CD14-positive monocyte (primary cell): Measurements from ENCODE around the gene PANK1. TPM values are rescaled to one million over a fixed set of nuclear protein-coding genes. Genes with fewer than 3 reads are reported as not detected.

Experiments
- DNase-seq, 3 donors: peaks; one replicate each; pipeline ENCODE4 v3.0.0-alpha.2; 2011 to 2022
- H2AFZ ChIP-seq: 2 replicates; pipeline ENCODE4 v1.6.0; 2012; ENCODE audit warnings: mild to moderate bottlenecking, low read depth, low read length, inconsistent platforms; ENCODE audit not compliant: insufficient read depth, poor library complexity, severe bottlenecking
- H3K27ac ChIP-seq, 2 donors: 1 replicate in 1 of 2; 2 replicates in 1 of 2; pipeline ENCODE4 v1.5.1; 2012 to 2013; ENCODE audit warnings: low read length in 2 of 2, control low read depth in 1 of 2, inconsistent platforms in 1 of 2, low read depth in 1 of 2, mild to moderate bottlenecking in 1 of 2
- H3K27me3 ChIP-seq, 2 donors: one replicate each; pipeline versions ENCODE4 v1.6.0 to v1.6.1; 2011 to 2013; ENCODE audit warnings: low read length in 2 of 2; ENCODE audit not compliant: control insufficient read depth in 2 of 2, insufficient read depth in 2 of 2
- H3K36me3 ChIP-seq, 2 donors: replicated peaks in 1 of 2; 1 replicate in 1 of 2; 2 replicates in 1 of 2; pipeline versions ENCODE4 v1.5.1 to v1.6.1; 2012 to 2013; ENCODE audit warnings: low read length in 2 of 2, control low read depth in 1 of 2, inconsistent platforms in 1 of 2, mild to moderate bottlenecking in 1 of 2; ENCODE audit not compliant: insufficient read depth in 2 of 2, control insufficient read depth in 1 of 2
- H3K4me1 ChIP-seq, 2 donors: 1 replicate in 1 of 2; 2 replicates in 1 of 2; pipeline versions ENCODE4 v1.5.1 to v1.6.1; 2012 to 2013; ENCODE audit warnings: low read length in 2 of 2, control low read depth in 1 of 2, inconsistent platforms in 1 of 2, mild to moderate bottlenecking in 1 of 2, moderate library complexity in 1 of 2; ENCODE audit not compliant: insufficient read depth in 2 of 2, control insufficient read depth in 1 of 2
- H3K4me2 ChIP-seq: replicated peaks from 2 replicates; pipeline ENCODE3; 2012; ENCODE audit warnings: low read length, moderate library complexity, mild to moderate bottlenecking; ENCODE audit not compliant: poor library complexity, severe bottlenecking; ENCODE audit errors: extremely low read depth
- H3K4me3 ChIP-seq, 3 experiments: fragments of 200-600 bp in 1 of 3; sonication (generic) in 1 of 3; replicated peaks in 1 of 3; 1 replicate in 2 of 3; 2 replicates in 1 of 3; pipeline ENCODE4 v1.5.1; 2011 to 2013; ENCODE audit warnings: low read length in 3 of 3, mild to moderate bottlenecking in 3 of 3, control low read depth in 2 of 3, low read depth in 2 of 3, inconsistent platforms in 1 of 3, moderate library complexity in 1 of 3
- H3K79me2 ChIP-seq: 2 replicates; pipeline ENCODE4 v1.6.0; 2012; ENCODE audit warnings: mild to moderate bottlenecking, control low read depth, inconsistent platforms, low read length, moderate library complexity; ENCODE audit not compliant: insufficient read depth
- H3K9ac ChIP-seq: 2 replicates; pipeline ENCODE4 v1.6.0; 2017; ENCODE audit warnings: low read length, mild to moderate bottlenecking; ENCODE audit not compliant: insufficient read depth, poor library complexity, severe bottlenecking
- H3K9me3 ChIP-seq, 2 donors: replicated peaks in 1 of 2; 1 replicate in 1 of 2; 2 replicates in 1 of 2; pipeline versions ENCODE4 v1.5.1 to v1.6.1; 2012 to 2013; ENCODE audit warnings: low read length in 2 of 2, control low read depth in 1 of 2; ENCODE audit not compliant: control insufficient read depth in 1 of 2, insufficient read depth in 1 of 2
- H4K20me1 ChIP-seq: 2 replicates; pipeline ENCODE4 v1.6.0; 2012; ENCODE audit warnings: mild to moderate bottlenecking, low read length, control low read depth, moderate library complexity; ENCODE audit not compliant: insufficient read depth
- H3K27ac Mint-ChIP-seq, 7 donors: one replicate each; pipeline ENCODE4 v1.8.0; 2020; ENCODE audit warnings: mild to moderate bottlenecking in 7 of 7, mixed read lengths in 7 of 7, moderate library complexity in 6 of 7, inconsistent platforms in 2 of 7
- H3K27me3 Mint-ChIP-seq, 3 donors: one replicate each; pipeline ENCODE4 v1.8.0; 2021 to 2022; ENCODE audit warnings: low read depth in 3 of 3, mild to moderate bottlenecking in 3 of 3, mixed read lengths in 3 of 3, moderate library complexity in 3 of 3, inconsistent platforms in 1 of 3
- H3K36me3 Mint-ChIP-seq, 2 donors: one replicate each; pipeline ENCODE4 v1.8.0; 2020; ENCODE audit warnings: mixed read lengths in 2 of 2, inconsistent platforms in 1 of 2, mild to moderate bottlenecking in 1 of 2
- H3K4me1 Mint-ChIP-seq: one replicate; pipeline ENCODE4 v1.8.0; 2020; ENCODE audit warnings: mild to moderate bottlenecking, mixed read lengths
- H3K4me3 Mint-ChIP-seq, 2 donors: one replicate each; pipeline ENCODE4 v1.8.0; 2020; ENCODE audit warnings: mild to moderate bottlenecking in 2 of 2, mixed read lengths in 2 of 2, moderate library complexity in 1 of 2
- H3K9me3 Mint-ChIP-seq, 7 donors: one replicate each; pipeline ENCODE4 v1.8.0; 2020 to 2022; ENCODE audit warnings: mixed read lengths in 7 of 7, mild to moderate bottlenecking in 6 of 7, moderate library complexity in 6 of 7, inconsistent platforms in 2 of 7
- CTCF ChIP-seq: fragments of 200-600 bp; IDR thresholded peaks from one replicate; pipeline ENCODE4 v1.8.0; 2022; ENCODE audit warnings: antibody characterized with exemption, mild to moderate bottlenecking
- WGBS: methylation state at CpG from one replicate; pipeline ENCODE4 v1.1.5; 2013; ENCODE audit warnings: missing lambda C conversion rate; ENCODE audit not compliant: insufficient coverage; 5-methylcytosine and 5-hydroxymethylcytosine counted together
- intact Hi-C, 2 donors: fragments of 100-400 bp; cut with micrococcal nuclease; formaldehyde crosslinking; loops; one replicate each; pipeline versions ENCODE4 v1.15.0 to v1.15.1; 2023
- polyA plus RNA-seq, 3 donors: library from polyadenylated mRNA; depleted of rRNA in 1 of 3; unstranded in 2 of 3; stranded (reverse) in 1 of 3; fragments of 300-500 nt in 2 of 3; fragments of >200 nt in 1 of 3; fragmentation: Illumina TruSeq in 2 of 3; gene quantifications; 1 replicate in 2 of 3; 2 replicates in 1 of 3; pipeline ENCODE4 v1.2.3, GENCODE V29; 2012 to 2021

The PANK1 gene
- polyA plus RNA-seq, 3 donors: 0.31 to 0.67 (median 0.61) TPM

GRCh38 chr10:89582022-89582421 lies 63.0 kb downstream of the PANK1 start:
- H3K4me1 ChIP-seq: no peaks in the 10 kb centered on the region
- peaks cover 0 to 3% (median 2%) of the 10 kb centered on the region in 7 donors for H3K9me3 Mint-ChIP-seq
- H3K4me3 Mint-ChIP-seq: no peak overlapping the region
- H3K36me3 ChIP-seq: no peaks in the 10 kb centered on the region
- no peak overlapping the region for H3K27ac ChIP-seq
- no peaks in the 10 kb centered on the region for H3K27me3 ChIP-seq
- H4K20me1 ChIP-seq: no peaks in the 10 kb centered on the region
- H3K4me2 ChIP-seq: no peak overlapping the region
- no peaks in the 10 kb centered on the region for H3K27me3 Mint-ChIP-seq
- no peak overlapping the region for H3K4me3 ChIP-seq
- H3K9me3 ChIP-seq: no peaks in the 10 kb centered on the region
- no peaks in the 10 kb centered on the region for H3K79me2 ChIP-seq
- WGBS: no CpG with 5 or more reads among the region's 1 CpG
- H3K27ac Mint-ChIP-seq: no peak overlapping the region
- intact Hi-C loops: no loop called here
- no peak for TF ChIP-seq CTCF
- no peak overlapping the region for H3K9ac ChIP-seq
- peaks cover 4% of the 10 kb centered on the region for H3K4me1 Mint-ChIP-seq
- no peak for DNase-seq
- H3K36me3 Mint-ChIP-seq: peaks cover 4 to 5% of the 10 kb centered on the region in 2 donors
- no peak overlapping the region for H2AFZ ChIP-seq

- Histone ChIP-seq H3K36me3 (no peaks in the 10 kb centered on the region), H3K9ac (no peak overlapping the region), H3K79me2 (no peaks in the 10 kb centered on the region), H4K20me1 (no peaks in the 10 kb centered on the region), H3K4me3 (no peak overlapping the region), H3K9me3 (no peaks in the 10 kb centered on the region), H2AFZ (no peak overlapping the region), H3K27me3 (no peaks in the 10 kb centered on the region), H3K4me1 (no peaks in the 10 kb centered on the region), H3K27ac (no peak overlapping the region), H3K4me2 (no peak overlapping the region)
- Mint-ChIP-seq H3K4me1 (peaks cover 4% of the 10 kb centered on the region), H3K4me3 (no peak overlapping the region), H3K36me3 (peaks cover 4 to 5% of the 10 kb centered on the region in 2 donors), H3K9me3 (peaks cover 0 to 4% (median 2%) of the 10 kb centered on the region in 7 donors), H3K27ac (peak overlapping the region in 2 of 7 donors; percentile 3 to 28), H3K27me3 (no peaks in the 10 kb centered on the region)
- peak in 2 of 3 donors; percentile 6 to 14 for DNase-seq
- intact Hi-C loops: no loop called here
- 76% methylated on average over 3 of the region's 4 CpGs for WGBS
- no peak for TF ChIP-seq CTCF
These were observed 64.8 kb downstream of the PANK1 start for GRCh38 chr10:89580243-89580642.
